ENCODE measurements around the gene RGR.
"Not testable (repeated sequence)": the region's sequence is repeated elsewhere in the genome, so short reads cannot be mapped to it uniquely, and the experiment has no call there.

Gene RGR

DNA sequence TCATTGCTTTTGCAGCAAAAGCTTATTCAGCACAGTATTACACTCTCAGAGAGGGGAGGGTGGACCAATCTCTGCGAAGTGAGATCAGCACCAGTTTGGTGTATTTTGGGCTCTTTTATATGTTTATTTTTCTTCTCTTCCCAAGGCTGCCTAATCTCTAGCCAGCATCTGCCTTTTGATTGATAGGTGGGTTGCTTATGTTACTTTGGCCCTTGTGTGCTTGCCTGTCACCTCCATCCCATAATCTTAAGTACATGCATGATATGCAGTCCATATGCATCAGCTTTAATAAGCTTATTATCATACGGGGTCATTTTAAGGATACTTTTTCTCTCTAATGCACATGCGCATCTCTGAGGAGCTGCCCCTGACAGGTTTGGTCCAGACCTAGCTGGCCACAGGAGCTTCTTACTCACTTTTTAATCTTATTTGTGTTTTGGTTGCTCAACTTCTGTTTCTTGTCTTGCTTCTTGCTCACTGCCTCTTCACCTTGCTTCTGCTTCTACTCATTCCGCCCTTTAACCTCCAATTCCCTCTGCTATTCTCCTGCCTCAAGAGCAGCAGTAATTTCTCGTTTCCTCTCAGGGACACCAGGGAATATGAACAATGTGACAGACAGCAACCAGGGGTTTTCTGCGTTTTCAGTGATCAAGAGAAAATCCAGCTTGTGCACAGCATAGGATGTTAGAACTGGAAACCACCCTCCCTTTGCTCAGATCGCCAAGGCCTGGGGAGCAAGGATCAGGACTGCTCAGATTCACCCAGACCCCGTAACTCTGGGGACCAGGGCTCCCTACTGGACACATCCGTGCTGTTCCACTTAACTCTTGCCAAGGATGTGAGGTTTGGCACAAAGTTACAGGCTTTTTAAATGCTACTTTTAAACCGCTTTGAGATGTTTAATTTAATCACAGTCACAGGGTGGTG lies 10.0 kb downstream of the RGR start:
- no peak overlapping the region for H3K27ac ChIP-seq
- DNase-seq (ENCODE audit: low read depth, low spot score), result no peak

DNA sequence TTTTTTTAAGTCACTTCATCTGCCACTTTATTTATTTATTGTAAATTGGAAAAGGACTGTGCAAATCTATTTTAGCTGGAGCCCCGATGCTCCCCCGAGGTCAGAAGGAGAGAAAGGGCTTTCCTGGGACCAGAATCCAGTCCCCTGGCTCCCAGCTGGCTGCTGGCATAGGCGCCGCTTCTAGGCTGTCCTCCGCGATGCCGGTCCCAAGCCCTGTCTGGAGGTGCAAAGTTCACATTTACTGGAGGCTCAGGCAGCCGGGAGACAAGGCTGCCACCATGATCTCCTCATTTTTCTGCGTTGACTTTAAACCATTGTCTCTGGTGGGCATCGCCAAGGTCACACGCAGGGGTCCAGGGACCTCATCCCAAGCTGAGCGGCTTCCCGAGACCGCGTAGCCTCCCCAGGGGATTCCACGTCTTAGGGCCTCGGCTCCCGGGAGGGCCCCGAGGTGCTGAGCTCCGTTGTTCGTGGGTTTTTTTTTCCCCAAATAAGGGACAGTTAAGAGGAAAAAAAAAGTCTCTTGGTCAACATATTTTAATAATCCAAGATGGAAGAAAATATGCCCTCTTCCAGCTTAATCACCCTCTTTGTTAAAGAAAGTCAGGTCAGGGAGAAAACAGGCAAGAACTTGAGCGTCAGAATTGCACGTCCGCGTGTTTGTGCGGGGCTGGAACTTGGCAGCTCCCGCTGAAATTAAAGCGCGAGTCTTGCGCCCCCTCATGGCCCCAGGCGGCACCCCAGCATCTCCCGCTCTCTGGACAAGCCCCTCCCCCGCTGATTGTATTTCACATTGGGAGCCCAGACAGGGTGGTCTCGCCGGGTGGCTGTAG lies 11.9 kb downstream of the RGR start:
- no peak overlapping the region for H3K27ac ChIP-seq
- no peak for DNase-seq (ENCODE audit: low read depth, low spot score)

DNA sequence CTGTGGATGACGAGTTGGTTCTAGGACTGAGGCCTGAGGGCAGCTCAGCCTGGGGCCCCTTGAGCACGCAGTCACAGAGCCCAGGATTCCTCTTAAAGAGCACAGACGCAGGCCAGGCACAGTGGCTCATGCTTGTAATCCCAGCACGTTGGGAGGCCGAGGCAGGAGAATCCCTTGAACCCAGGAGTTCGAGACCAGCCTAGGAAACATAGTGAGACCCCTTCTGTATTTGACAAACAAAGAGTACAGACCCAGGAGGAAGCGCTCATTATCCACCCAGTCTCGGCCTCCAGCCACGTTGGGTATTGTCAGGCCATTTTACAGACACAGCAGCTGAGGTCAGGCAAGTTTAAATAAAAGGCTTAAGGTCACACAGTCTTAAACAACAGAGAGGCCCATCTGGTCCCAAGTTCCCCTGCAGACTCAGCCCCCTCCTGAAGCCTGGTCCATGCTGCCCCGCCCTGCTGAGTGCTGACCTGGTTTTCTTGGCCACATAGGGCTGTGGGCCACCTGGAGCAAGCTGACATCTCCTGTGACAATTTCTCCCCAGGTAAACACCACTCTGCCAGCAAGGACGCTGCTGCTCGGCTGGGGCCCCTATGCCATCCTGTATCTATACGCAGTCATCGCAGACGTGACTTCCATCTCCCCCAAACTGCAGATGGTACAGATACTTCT lies 12.6 kb downstream of the RGR start:
- no peak for DNase-seq (ENCODE audit: low read depth, low spot score)
- no peak overlapping the region for H3K27ac ChIP-seq

DNA sequence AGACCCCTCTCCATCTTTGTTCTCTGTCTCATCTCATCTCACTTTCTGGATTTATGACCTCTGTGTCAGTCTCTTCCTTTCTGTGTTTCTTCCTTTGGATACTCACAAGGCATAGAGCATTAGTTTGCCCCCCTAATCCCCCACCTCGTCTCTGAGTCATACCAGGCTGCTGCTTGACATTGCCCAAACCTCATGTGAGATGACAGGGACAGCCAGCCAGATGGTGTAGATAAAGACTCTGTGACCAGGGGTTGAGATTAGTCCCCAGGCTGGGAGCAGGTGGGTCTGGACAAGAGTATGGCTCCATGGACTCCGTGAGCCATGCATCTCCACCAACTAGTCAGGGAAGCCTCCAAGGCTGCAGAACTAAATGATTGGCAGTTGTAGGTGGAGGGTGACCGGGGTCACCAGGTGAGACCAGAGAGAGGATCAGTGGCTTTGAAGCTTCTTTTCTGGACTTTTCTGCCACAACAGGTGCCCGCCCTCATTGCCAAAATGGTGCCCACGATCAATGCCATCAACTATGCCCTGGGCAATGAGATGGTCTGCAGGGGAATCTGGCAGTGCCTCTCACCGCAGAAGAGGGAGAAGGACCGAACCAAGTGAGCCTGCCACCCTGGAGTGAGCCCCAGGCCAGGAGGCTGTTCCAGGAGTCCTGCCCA lies 13.3 kb downstream of the RGR start:
- DNase-seq (ENCODE audit: low read depth, low spot score), result no peak
- H3K27ac ChIP-seq, result no peak overlapping the region

DNA sequence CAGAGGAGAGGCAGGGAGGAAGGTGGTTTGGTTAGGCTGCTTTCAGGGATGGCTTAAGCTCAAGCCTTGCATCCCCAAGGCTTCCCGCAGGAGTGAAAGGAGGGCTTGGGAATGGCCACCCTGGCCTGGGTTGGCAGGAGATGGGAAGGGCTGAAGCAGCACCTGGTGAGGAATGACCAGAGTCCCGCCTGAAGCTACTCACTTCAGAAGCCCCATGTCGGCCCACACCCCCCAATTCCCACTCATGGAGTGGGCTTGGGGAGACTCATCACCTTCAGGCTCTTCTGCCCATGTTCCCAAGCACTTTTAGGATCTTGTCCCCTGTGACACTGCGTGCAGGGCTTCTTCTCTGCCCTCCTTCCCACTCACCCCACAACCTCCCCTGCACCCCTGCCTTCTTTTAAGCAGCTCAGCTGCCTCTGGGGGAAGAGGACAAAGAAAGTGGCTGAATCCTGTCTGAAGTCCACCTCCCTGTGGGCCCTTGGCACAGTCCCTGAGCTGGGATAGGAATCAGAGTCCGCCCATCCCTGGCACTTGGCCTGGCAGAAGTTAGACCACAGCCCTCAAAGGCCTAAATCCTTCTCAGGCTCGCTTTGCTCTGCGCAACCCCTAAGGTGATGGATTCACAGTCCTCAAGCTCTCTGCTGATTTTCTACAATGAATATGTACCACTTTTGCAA lies 16.5 kb downstream of the RGR start:
- DNase-seq (ENCODE audit: low read depth, low spot score), result no peak
- no peak overlapping the region for H3K27ac ChIP-seq

DNA sequence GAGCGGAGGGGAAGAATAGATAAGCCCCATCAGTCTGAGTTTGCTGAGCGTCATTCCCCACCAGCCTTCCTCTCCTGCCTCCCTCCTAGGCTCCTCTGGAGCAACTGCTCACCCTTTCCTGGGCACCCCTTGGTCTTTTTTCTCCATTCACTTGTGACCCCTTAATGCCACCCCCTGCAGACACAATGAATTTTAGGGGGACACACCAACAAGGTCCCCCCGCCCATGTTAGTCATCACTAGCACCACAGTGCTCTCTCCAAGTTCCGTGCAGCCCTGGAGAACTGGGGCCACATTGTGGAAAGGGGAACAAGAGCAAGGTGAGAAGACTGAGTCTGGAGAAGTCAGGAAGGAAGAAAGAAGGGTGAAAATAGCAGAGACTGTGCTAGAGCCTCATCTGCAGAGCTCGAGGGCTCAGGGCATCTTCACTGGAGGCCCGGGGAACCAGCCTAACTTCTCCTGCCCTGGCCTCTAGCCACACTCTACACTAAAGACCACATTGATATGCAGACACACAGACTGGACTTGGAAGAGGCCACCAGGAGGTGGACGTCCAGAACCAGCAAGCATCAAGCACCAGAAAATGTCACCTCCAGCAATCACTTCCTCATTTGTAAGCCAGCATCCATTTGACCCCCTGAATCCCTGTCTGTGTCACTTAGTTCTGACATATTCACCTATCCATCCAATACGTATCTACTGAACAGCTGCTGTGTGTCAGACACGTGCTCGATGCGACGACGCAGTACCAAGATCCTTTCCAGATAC lies 17.5 kb downstream of the RGR start:
- DNase-seq (ENCODE audit: low read depth, low spot score), result no peak

DNA sequence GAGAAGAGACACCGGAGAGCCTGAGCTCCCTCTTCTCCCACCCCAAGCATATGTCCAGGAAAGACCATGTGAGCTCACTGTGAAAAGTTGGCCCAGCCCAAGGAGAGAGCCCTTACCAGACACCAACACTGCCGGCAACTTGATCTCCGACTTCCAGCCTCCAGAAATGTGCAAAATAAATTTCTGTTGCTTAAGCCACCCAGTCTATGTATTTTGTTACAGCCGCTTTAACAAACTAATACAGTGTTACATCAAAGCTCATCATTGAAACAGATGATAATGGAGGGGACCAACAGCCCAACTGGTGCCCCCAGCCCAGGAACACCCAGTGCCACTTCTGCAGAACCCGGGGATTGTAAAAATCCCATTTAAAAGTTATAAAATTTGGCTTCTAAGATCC lies 18.9 kb downstream of the RGR start:
- DNase-seq (ENCODE audit: low read depth, low spot score), result no peak

More for the DNA sequence above, 17.5 kb downstream of the RGR start:
- H3K27ac ChIP-seq, result no peak overlapping the region

DNA sequence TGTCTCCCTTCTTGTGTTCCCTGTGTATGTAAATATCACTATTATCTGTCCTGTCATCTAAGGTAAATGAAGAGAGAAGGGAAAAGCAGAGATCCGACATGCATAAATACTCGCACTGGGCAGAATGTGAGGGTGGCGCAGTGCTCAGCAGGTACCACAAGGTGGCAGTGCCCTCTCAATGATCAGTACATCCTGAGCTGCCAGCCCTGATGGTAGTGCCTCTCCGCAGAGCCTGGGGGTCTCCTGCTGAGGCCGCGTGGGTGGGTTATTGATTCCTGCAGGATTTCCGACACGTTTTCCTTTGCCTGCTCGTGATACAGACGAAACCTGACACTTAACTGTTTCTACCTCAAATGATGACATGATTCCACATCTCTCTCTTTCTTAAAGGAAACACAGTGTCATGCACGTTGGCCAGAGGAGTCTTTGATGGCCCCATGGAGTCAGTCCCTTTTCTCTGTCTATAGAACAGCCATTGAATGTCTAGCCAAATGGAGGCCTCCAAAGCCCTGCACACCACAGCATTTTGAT lies 19.8 kb downstream of the RGR start:
- no peak for DNase-seq (ENCODE audit: low read depth, low spot score)
- no peak overlapping the region for H3K27ac ChIP-seq

More for the DNA sequence above, 18.9 kb downstream of the RGR start:
- H3K27ac ChIP-seq, result no peak overlapping the region

DNA sequence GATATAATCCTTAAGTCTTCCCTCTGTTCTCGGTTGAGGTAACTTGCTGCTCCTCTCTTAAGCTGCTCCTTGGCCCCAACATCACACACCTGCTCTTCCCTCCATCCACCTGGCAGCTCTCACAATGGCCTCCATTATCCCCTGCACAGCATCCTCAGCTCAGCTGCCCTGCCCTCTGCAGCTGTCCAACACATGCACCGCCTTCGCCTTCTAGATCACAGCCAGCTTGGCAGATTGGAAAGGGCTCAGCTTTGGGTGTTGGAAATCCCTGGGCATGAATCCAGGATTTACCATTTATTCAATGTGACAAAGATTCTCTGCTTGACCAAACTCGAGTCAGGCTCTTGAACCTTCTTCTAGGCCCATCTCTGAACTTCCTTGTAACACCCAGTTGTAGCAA lies 20.6 kb downstream of the RGR start:
- H3K27ac ChIP-seq, result no peak overlapping the region
- DNase-seq (ENCODE audit: low read depth, low spot score), result no peak

DNA sequence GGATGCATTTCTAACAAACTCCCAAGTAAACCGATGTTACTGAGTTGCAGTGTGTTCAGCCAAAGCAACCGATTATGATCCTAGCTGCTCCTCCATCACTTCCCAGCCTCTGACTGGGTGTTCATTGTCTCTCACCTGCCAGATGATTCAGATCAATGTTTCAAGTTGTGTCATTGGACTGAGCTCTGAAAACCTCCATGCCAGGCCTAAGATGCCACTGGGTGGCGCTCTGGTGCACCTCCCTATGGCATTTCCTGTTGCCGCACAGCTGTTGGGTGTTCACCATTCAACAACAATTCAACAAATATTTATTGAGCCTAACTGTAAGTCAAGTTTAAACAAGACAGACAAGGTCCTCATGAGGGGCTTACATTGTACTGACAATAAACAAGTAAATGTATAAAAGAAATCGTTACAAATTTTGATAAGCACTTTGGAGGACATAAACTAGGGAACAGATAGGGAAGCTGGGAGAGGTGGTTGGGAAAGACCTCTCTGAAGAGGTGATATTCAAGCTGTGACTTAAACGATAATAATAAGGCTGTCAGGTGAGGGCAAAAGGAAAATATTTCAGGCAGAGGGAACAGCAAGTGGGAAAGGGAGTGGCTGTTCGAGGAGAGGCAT lies 22.8 kb downstream of the RGR start:
- no peak for DNase-seq (ENCODE audit: low read depth, low spot score)
- peak overlapping the region; percentile 90 for H3K27ac ChIP-seq

DNA sequence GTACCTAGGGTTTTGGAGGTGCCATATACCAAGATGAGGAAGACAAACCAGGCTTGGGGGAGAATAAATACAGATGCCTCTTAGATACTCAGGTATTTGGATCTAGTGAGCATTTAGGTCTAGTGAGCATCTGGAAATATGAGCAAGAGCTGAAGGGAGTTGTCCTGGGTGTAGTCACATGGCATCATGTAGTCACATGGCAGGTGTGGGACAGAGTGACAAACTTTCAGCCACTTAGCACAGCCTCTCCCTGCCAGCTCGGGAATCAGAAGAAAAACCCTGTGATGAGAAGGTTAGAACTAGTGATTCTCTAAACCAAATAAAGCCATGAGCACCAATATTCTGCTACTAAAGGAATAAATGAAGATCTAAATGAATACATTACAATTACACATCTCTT lies 24.3 kb downstream of the RGR start:
- peak overlapping the region; percentile 90 for H3K27ac ChIP-seq
- no peak for DNase-seq (ENCODE audit: low read depth, low spot score)

DNA sequence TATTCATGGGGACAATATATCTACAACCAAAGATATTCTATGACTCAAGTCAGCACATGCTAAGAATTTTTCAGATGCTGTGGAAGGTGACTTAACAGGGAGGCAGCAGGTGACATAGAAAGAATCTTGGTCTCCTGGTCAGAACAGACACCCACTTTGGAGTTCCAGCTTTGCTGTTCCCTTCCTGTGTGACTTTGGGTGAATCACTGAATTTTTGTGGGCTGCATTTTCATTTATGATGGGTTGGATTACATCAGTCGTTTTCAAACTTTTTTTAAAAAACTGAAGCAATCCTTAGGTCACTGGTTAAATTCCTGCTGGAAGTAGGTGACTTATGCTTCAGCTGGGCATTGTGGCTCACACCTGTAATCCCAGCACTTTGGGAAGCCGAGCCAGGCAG lies 24.9 kb downstream of the RGR start:
- H3K27ac ChIP-seq, result peak overlapping the region; percentile 90
- no peak for DNase-seq (ENCODE audit: low read depth, low spot score)

DNA sequence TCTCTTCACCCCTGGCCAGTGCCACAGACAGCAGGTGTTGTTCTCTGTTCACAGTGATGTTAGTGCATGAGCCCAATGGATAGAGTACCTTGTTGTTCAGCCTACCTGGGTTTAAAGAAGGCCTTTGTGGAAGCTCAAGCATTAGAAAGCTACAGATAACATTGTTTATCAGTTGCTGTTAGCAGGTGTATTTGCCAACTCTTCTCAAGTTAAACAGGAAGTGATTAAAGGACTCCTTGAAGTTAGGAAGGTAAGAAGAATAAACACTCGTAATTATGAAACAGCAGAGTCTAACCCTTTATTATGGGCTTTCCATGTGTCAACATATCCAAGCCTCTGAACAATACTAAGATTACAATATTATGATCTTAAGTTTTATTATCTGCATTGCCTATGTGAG lies 25.9 kb downstream of the RGR start:
- peak overlapping the region; percentile 90 for H3K27ac ChIP-seq

DNA sequence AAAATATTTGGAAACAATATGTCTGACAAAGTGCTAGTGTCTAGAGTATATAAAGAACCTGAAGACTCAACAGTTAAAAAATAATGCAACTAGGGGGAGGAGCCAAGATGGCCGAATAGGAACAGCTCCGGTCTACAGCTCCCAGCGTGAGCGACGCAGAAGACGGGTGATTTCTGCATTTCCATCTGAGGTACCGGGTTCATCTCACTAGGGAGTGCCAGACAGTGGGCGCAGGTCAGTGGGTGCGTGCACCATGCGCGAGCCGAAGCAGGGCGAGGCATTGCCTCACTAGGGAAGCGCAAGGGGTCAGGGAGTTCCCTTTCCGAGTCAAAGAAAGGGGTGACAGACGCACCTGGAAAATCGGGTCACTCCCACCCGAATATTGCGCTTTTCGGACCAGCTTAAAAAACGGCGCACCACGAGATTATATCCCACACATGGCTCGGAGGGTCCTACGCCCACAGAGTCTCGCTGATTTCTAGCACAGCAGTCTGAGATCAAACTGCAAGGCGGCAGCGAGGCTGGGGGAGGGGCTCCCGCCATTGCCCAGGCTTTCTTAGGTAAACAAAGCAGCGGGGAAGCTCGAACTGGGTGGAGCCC lies 35.1 kb downstream of the RGR start:
- DNase-seq (ENCODE audit: low read depth, low spot score); H3K27ac ChIP-seq: not testable (repeated sequence)

More for the DNA sequence above, 25.9 kb downstream of the RGR start:
- no peak for DNase-seq (ENCODE audit: low read depth, low spot score)

DNA sequence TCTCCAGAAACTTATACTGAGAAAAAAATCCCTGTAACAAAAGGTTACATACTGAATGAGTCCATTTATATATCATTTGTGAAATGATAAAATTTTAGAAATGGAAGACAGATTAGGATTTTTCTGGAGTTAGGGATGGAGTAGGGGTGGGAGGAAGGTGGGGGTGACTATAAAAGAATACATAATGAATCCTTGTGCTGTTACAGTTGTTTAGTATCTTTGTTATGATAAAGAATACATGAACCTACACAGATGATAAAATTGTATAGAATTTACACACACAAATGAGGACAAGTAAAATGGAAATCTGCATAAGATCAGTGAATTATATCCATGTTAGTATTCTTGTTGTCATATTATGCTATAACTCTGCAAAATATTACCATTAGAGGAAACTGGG lies 41.8 kb downstream of the RGR start:
- no peak for DNase-seq (ENCODE audit: low read depth, low spot score)
- H3K27ac ChIP-seq, result no peak overlapping the region

DNA sequence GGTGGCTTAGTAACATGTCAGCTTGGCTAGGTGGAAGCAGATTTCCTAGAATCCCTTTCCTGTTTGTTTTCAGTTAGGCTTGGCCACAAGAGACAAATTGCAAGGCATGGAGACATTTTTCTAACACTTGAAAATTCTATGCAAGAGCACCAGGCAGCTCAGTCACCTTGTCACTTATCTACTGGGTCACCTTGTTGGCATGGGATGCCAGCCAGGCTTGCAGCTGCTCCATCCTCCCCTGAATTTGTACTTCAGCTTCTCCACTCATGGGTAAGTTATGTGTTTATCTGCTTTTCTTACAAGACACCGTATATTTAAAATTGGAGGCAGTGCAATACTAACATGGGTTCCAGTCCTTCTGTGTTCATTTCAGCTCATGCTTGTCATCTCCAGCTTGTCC lies 43.3 kb downstream of the RGR start:
- no peak for DNase-seq (ENCODE audit: low read depth, low spot score)
- no peak overlapping the region for H3K27ac ChIP-seq

DNA sequence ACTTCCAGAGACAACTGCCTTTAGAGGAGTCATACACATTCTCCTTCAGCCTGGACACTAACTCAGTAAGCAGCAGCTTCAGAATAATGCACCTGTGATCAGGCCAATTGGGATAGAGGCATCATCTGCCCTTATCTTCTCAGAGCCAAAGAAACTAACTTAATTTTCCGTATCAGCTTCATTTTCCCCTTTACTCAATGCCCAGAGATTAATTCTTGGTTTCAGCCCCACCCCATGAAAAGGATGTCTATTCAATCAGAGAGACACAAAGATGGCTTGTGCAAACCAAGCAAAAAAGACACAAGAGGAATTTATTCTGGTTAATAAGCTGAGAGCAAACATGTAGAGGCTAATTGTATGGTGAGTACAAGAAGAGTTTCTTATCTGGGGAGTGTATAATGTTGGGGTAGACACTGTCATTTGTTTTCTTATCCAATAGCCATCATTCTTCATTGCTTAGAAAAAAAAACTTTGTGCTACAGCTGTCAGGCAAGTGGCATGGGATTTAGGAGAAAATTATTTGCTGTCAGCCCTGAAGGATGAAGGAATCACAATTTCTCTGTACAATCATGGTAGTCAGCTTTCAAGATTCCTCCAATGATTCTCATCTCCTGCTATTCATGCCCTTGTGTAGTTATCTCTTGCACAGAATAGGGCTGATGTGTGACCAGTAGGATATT lies 44.8 kb downstream of the RGR start:
- H3K27ac ChIP-seq, result no peak overlapping the region
- no peak for DNase-seq (ENCODE audit: low read depth, low spot score)

All from epithelial cell of prostate (primary cell).